DND-41 (cell line): ENCODE measurements around the gene HSPB9.
A peak's percentile ranks its signal among the peaks of the same experiment; 100 is the strongest.

Experiments used
- ATAC-seq: fragments of 200-7000 bp; cut with Tn5 transposase; 3 replicates; pipeline ENCODE4 v1.9.1; 2021; ENCODE audit warnings: low read depth; ENCODE audit not compliant: insufficient read depth
- DNase-seq: peaks from one replicate; pipeline ENCODE4 v3.0.0-alpha.2; 2020
- H2AFZ ChIP-seq: 2 replicates; pipeline ENCODE4 v1.6.0; 2012; ENCODE audit warnings: low read depth, low read length
- H3K27ac ChIP-seq: 2 replicates; pipeline ENCODE4 v1.5.1; 2012; ENCODE audit warnings: low read length, inconsistent platforms
- H3K27me3 ChIP-seq: fragments of 200-600 bp; sonication (generic); 2 replicates; pipeline ENCODE4 v1.6.0; 2012; ENCODE audit warnings: low read length, mild to moderate bottlenecking, inconsistent platforms; ENCODE audit not compliant: insufficient read depth, poor library complexity
- H3K36me3 ChIP-seq: 2 replicates; pipeline ENCODE4 v1.5.1; 2012; ENCODE audit warnings: low read length, inconsistent platforms; ENCODE audit not compliant: insufficient read depth
- H3K4me1 ChIP-seq: 2 replicates; pipeline ENCODE4 v1.5.1; 2012; ENCODE audit warnings: mild to moderate bottlenecking, low read length; ENCODE audit not compliant: insufficient read depth
- H3K4me2 ChIP-seq: 2 replicates; pipeline ENCODE4 v1.6.0; 2012; ENCODE audit warnings: mild to moderate bottlenecking, moderate library complexity, low read length, inconsistent platforms; ENCODE audit not compliant: insufficient read depth
- H3K4me3 ChIP-seq, 2 experiments: fragments of 200-600 bp in 1 of 2; shearing (Covaris generic) in 1 of 2; 2 replicates each; pipeline ENCODE4 v1.5.1; 2012 to 2016; ENCODE audit warnings: inconsistent platforms in 2 of 2, low read length in 2 of 2, mild to moderate bottlenecking in 2 of 2, low read depth in 1 of 2, moderate library complexity in 1 of 2
- H3K79me2 ChIP-seq: 2 replicates; pipeline ENCODE4 v1.6.0; 2012; ENCODE audit warnings: low read length, inconsistent platforms; ENCODE audit not compliant: insufficient read depth
- H3K9ac ChIP-seq: 2 replicates; pipeline ENCODE4 v1.6.0; 2012; ENCODE audit warnings: low read depth, mild to moderate bottlenecking, inconsistent platforms, low read length, moderate library complexity
- H3K9me3 ChIP-seq: 2 replicates; pipeline ENCODE4 v1.5.1; 2012; ENCODE audit warnings: low read length, moderate library complexity, mild to moderate bottlenecking, inconsistent platforms; ENCODE audit not compliant: insufficient read depth, severe bottlenecking
- H4K20me1 ChIP-seq: 2 replicates; pipeline ENCODE4 v1.6.0; 2012; ENCODE audit warnings: low read length; ENCODE audit not compliant: insufficient read depth
- EZH2 ChIP-seq: IDR thresholded peaks from 3 replicates; pipeline ENCODE4 v1.6.1; 2012; ENCODE audit warnings: borderline replicate concordance, low read depth, mild to moderate bottlenecking, moderate library complexity, low read length, inconsistent platforms; ENCODE audit not compliant: severe bottlenecking
- TF ChIP-seq, protein P1 (sequence below): IDR thresholded peaks from 2 replicates; pipeline ENCODE4 v1.5.1; 2012; ENCODE audit warnings: borderline replicate concordance, low read length, moderate library complexity, mild to moderate bottlenecking; ENCODE audit not compliant: poor library complexity, severe bottlenecking; ENCODE audit errors: extremely low read depth

Gene HSPB9, protein sequence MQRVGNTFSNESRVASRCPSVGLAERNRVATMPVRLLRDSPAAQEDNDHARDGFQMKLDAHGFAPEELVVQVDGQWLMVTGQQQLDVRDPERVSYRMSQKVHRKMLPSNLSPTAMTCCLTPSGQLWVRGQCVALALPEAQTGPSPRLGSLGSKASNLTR

DNA sequence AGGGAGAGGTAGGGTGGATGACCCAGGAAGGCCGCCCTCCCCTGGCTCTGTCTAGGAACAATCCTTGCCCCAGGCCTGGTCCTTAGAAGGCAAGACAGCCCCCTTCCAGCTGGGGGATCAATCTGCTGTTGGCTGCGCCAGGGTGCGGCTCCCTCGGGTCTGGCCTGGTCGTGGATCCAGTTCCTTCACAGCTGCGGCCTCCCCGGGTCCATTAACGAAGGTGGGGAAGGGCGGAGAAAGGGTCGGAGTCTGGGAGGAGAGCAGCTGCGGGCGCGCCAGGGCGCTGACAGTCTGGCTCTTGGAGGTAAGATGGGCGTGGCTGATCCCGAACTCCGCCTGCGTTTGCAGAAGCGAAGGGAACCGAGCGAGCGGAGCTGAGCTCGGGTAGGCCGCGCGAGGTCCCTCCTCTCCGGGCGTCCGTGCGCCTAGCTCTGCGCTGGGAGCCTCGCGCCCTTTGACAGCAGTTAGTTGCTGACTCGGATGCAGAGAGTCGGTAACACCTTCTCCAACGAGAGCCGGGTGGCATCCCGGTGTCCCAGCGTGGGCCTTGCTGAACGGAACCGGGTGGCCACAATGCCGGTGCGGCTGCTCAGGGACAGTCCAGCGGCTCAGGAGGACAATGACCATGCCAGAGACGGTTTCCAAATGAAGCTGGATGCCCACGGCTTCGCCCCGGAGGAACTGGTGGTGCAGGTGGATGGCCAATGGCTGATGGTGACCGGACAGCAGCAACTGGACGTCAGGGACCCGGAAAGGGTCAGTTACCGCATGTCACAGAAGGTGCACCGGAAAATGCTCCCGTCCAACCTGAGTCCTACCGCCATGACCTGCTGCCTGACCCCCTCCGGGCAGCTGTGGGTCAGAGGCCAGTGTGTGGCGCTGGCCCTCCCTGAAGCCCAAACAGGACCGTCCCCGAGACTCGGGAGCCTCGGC lies at the start of gene HSPB9:
Gene HSPB9, plus strand, starts transcription at position 434 of the 933 bp plus-strand sequence. Its CDS starts 47 bp downstream, at position 481.
- Histone ChIP-seq H4K20me1 (no peaks in the 10 kb centered on the region), H3K4me3 (peak within 1 kb of the TSS in 1 of 2 experiments; percentile 74; a peak in 1 of 4 replicates), H3K9me3 (no peaks in the 10 kb centered on the region), H3K4me2 (peak within 1 kb of the TSS; percentile 97), H3K36me3 (peaks cover 58% of the 10 kb centered on the region), H3K9ac (peak within 1 kb of the TSS; percentile 68), H3K27me3 (no peaks in the 10 kb centered on the region), H3K27ac (peak within 1 kb of the TSS; percentile 58), H3K79me2 (peaks cover 14% of the 10 kb centered on the region), H2AFZ (peak within 1 kb of the TSS; percentile 88), H3K4me1 (peaks cover 32% of the 10 kb centered on the region)
- no peak for DNase-seq
- TF ChIP-seq, protein P1, sequence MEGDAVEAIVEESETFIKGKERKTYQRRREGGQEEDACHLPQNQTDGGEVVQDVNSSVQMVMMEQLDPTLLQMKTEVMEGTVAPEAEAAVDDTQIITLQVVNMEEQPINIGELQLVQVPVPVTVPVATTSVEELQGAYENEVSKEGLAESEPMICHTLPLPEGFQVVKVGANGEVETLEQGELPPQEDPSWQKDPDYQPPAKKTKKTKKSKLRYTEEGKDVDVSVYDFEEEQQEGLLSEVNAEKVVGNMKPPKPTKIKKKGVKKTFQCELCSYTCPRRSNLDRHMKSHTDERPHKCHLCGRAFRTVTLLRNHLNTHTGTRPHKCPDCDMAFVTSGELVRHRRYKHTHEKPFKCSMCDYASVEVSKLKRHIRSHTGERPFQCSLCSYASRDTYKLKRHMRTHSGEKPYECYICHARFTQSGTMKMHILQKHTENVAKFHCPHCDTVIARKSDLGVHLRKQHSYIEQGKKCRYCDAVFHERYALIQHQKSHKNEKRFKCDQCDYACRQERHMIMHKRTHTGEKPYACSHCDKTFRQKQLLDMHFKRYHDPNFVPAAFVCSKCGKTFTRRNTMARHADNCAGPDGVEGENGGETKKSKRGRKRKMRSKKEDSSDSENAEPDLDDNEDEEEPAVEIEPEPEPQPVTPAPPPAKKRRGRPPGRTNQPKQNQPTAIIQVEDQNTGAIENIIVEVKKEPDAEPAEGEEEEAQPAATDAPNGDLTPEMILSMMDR: no peak
- TF ChIP-seq EZH2: no peak
- ATAC-seq: no peak

DNA sequence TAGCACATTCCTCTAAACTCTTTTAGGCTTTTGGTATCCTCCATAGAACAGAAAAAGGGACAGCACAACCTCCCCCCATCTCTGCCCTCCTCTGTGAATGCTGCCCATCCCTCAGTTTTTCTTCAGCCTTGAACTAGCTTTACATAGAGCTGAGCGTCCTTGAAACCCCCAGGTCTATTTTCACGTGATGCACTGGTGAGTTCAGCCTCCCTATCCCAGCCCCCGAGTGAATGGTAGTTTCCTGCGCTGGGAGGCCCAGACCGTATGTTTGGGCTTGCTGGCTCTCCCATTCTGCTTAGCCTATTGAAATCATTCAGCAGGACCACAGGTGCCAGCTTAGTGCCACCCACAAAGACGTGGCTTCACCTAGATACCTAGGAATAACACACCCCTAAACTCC lies 46.8 kb upstream of the HSPB9 start:
- H3K27me3 ChIP-seq: peaks cover 18% of the 10 kb centered on the region
- no peaks in the 10 kb centered on the region for H3K36me3 ChIP-seq
- no peak for DNase-seq
- H3K27ac ChIP-seq: no peak overlapping the region
- ATAC-seq: no peak
- peaks cover 7% of the 10 kb centered on the region; the same call in 1 of the 2 replicates for H3K4me1 ChIP-seq
- TF ChIP-seq, protein P1: no peak
- no peak for TF ChIP-seq EZH2
- H3K4me3 ChIP-seq: no peak overlapping the region
- no peaks in the 10 kb centered on the region for H3K9me3 ChIP-seq
- H3K79me2 ChIP-seq: no peaks in the 10 kb centered on the region
- no peak overlapping the region for H3K9ac ChIP-seq
- no peak overlapping the region for H2AFZ ChIP-seq
- no peaks in the 10 kb centered on the region for H4K20me1 ChIP-seq
- H3K4me2 ChIP-seq: no peak overlapping the region

DNA sequence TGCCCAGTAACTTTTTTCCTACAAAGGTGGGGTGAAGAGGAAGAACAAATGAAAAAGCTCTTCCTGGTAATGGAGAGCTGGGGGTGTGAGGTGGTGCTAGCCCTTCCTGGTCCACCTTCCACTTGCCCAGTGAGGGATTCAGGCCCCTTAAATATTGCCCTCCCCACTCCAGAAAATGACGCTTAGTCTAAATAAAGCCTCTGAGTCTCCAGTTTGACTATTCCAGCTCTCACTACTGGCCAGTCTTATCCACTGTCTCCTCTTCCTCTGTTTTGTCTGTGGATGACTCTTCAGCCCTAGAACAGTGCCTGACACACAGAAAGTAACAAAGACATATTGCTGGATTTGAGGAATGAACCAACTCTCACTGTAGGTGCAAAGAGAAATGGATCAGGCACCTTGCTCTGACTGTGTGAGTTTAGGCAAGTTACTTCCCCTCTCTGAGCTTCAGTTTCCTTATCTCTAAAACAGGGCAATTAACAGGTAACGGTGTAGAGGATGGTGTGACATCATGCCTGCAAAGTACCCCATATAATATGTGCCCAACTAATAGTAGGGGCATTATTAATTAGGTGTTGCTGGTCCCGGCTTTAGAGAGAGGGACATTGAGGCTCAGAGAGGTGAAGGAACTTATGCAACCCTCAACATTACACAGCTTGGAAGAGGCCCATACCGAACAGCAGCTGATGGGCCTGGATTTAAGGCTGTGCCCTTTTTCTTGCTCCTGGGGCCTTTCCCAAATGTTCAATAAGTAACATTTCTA lies 45.6 kb upstream of the HSPB9 start:
- ATAC-seq (no peak), DNase-seq (no peak)
- H3K4me3 ChIP-seq: no peak overlapping the region
- H3K27me3 ChIP-seq: peaks cover 12% of the 10 kb centered on the region
- TF ChIP-seq EZH2: no peak
- TF ChIP-seq, protein P1: no peak
- no peak overlapping the region for H2AFZ ChIP-seq
- no peak overlapping the region for H3K27ac ChIP-seq
- H3K9ac ChIP-seq: no peak overlapping the region
- 0 out of 2 replicates have a peak, but pooled peaks cover 3% of the 10 kb centered on the region for H3K4me1 ChIP-seq
- H3K36me3 ChIP-seq: no peaks in the 10 kb centered on the region
- H4K20me1 ChIP-seq: no peaks in the 10 kb centered on the region
- no peaks in the 10 kb centered on the region for H3K79me2 ChIP-seq
- H3K9me3 ChIP-seq: no peaks in the 10 kb centered on the region
- no peak overlapping the region for H3K4me2 ChIP-seq
